Smooth muscle cell of the brain vasculature (primary cell): Measurements from ENCODE around the gene PGA4.
"Not testable (repeated sequence)": the region's sequence is repeated elsewhere in the genome, so short reads cannot be mapped to it uniquely, and the experiment has no call there.

Experiments
- DNase-seq: peaks from one replicate; pipeline ENCODE4 v3.0.0-alpha.2; 2012; ENCODE audit warnings: low read depth, low spot score

PGA4 gene

GRCh38 chr11:61204502-61205059 lies 17.6 kb upstream of the PGA4 start:
- DNase-seq: not testable (repeated sequence)

- not testable (repeated sequence) for DNase-seq
Measured at GRCh38 chr11:61207636-61208310, 14.4 kb upstream of the PGA4 start.

GRCh38 chr11:61210629-61211028 lies 11.5 kb upstream of the PGA4 start:
- DNase-seq: not testable (repeated sequence)

- DNase-seq: not testable (repeated sequence)
Measured at GRCh38 chr11:61211327-61211952, 10.7 kb upstream of the PGA4 start.

- DNase-seq: not testable (repeated sequence)
Measured at GRCh38 chr11:61212202-61212601, 9.9 kb upstream of the PGA4 start.

- not testable (repeated sequence) for DNase-seq
Measured at GRCh38 chr11:61213711-61214324, 8.3 kb upstream of the PGA4 start.

- DNase-seq: not testable (repeated sequence)
Measured at GRCh38 chr11:61218306-61218705, 3.8 kb upstream of the PGA4 start.

- DNase-seq: not testable (repeated sequence)
Measured at GRCh38 chr11:61219016-61219415, 3.1 kb upstream of the PGA4 start.

GRCh38 chr11:61222692-61223091 lies 545 bp downstream of the PGA4 start:
- not testable (repeated sequence) for DNase-seq

- DNase-seq: not testable (repeated sequence)
Measured at GRCh38 chr11:61226457-61227137, 4.5 kb downstream of the PGA4 start.

GRCh38 chr11:61229458-61229857 lies 7.3 kb downstream of the PGA4 start:
- DNase-seq: not testable (repeated sequence)

GRCh38 chr11:61231033-61231432 lies 8.9 kb downstream of the PGA4 start:
- not testable (repeated sequence) for DNase-seq

GRCh38 chr11:61231585-61231984 lies 9.4 kb downstream of the PGA4 start:
- DNase-seq: not testable (repeated sequence)

- DNase-seq: not testable (repeated sequence)
Measured at GRCh38 chr11:61232548-61233145, 10.5 kb downstream of the PGA4 start.

- not testable (repeated sequence) for DNase-seq
Measured at GRCh38 chr11:61237130-61237529, 15.0 kb downstream of the PGA4 start.

- DNase-seq: not testable (repeated sequence)
Measured at GRCh38 chr11:61240288-61240687, 18.1 kb downstream of the PGA4 start.

GRCh38 chr11:61240875-61241274 lies 18.7 kb downstream of the PGA4 start, which contains the start of gene PGA5:
Gene PGA5 (plus strand): TSS chr11:61241175. CDS start chr11:61241227, 52 bp downstream.
- DNase-seq: not testable (repeated sequence)

GRCh38 chr11:61241526-61241925 lies 19.4 kb downstream of the PGA4 start:
- not testable (repeated sequence) for DNase-seq

- DNase-seq: not testable (repeated sequence)
Measured at GRCh38 chr11:61245284-61245964, 23.3 kb downstream of the PGA4 start.

GRCh38 chr11:61248071-61248470 lies 25.9 kb downstream of the PGA4 start:
- not testable (repeated sequence) for DNase-seq

- not testable (repeated sequence) for DNase-seq
Measured at GRCh38 chr11:61249201-61249600, 27.1 kb downstream of the PGA4 start.
